HUES6 (cell line): ENCODE data around the gene PLA2G2F.
A peak's percentile ranks its signal among the peaks of the same experiment; 100 is the strongest.

ENCODE experiments used
- H3K27ac ChIP-seq: 2 replicates; pipeline ENCODE4 v1.7.0; 2013; ENCODE audit warnings: low read depth, mild to moderate bottlenecking, low read length, inconsistent platforms
- H3K27me3 ChIP-seq: 2 replicates; pipeline ENCODE4 v1.6.1; 2013; ENCODE audit warnings: low read length; ENCODE audit not compliant: control insufficient read depth, insufficient read depth
- H3K36me3 ChIP-seq: 2 replicates; pipeline ENCODE4 v1.6.1; 2013; ENCODE audit warnings: low read length; ENCODE audit not compliant: control insufficient read depth, insufficient read depth
- H3K4me1 ChIP-seq: 2 replicates; pipeline ENCODE4 v1.6.1; 2013; ENCODE audit warnings: low read length; ENCODE audit not compliant: control insufficient read depth, insufficient read depth
- H3K4me3 ChIP-seq: 2 replicates; pipeline ENCODE4 v1.5.1; 2013; ENCODE audit warnings: low read depth, low read length
- H3K9ac ChIP-seq: one replicate; pipeline ENCODE4 v1.6.1; 2013; ENCODE audit warnings: mild to moderate bottlenecking, low read length
- H3K9me3 ChIP-seq: 2 replicates; pipeline ENCODE4 v1.6.1; 2013; ENCODE audit warnings: low read depth, low read length; ENCODE audit not compliant: control insufficient read depth, insufficient read depth

Gene PLA2G2F

GRCh38 chr1:20178634-20179370, 39.7 kb downstream of the PLA2G2F start:
- Histone ChIP-seq H3K4me3 (no peak overlapping the region), H3K9me3 (peaks cover 6% of the 10 kb centered on the region; the same call in 1 of the 2 replicates), H3K36me3 (no peaks in the 10 kb centered on the region), H3K27me3 (peaks cover 15% of the 10 kb centered on the region), H3K4me1 (no peaks in the 10 kb centered on the region), H3K9ac (no peak overlapping the region), H3K27ac (no peak overlapping the region)

DNA sequence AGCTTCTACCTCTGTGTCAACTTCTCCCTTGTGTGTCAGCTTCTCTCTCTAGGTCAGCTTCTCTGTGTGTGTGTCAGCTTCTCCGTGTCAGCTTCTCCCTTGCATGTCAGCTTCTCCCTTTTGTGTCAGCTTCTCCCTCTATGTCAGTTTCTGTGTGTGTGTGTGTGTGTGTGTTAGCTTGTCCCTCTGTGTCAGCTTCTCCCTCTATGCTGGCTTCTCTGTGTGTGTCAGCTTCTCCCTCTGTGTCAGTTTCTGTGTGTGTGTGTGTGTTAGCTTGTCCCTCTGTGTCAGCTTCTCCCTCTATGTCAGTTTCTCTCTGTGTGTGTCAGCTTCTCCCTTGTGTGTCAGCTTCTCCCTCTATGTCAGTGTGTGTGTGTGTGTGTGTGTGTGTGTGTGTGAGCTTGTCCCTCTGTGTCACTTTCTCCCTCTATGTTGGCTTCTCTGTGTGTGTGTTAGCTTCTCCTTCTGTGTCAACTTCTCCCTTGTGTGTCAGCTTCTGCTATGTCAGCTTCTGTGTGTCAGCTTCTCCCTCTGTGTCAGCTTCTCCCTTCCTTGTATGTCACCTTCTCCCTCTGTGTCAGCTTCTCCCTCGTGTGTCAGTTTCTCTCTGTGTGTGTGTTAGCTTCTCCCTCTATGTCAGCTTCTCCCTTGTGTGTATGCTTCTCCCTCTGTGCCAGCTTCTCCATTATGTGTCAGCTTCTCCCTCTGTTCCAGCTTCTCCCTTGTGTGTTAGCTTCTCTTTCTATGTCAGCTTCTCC, 40.4 kb downstream of the PLA2G2F start:
- Histone ChIP-seq H3K9me3 (peaks cover 6% of the 10 kb centered on the region; the same call in 1 of the 2 replicates), H3K4me1 (peaks cover 3% of the 10 kb centered on the region; the same call in 1 of the 2 replicates), H3K9ac (no peak overlapping the region), H3K27ac (no peak overlapping the region), H3K4me3 (no peak overlapping the region), H3K27me3 (peaks cover 18% of the 10 kb centered on the region), H3K36me3 (no peaks in the 10 kb centered on the region)

- Histone ChIP-seq H3K27ac (no peak overlapping the region), H3K27me3 (peaks cover 25% of the 10 kb centered on the region), H3K9me3 (peaks cover 6% of the 10 kb centered on the region; the same call in 1 of the 2 replicates)
These were observed 41.2 kb downstream of the PLA2G2F start for GRCh38 chr1:20180129-20180843.

GRCh38 chr1:20180844-20181207, 41.7 kb downstream of the PLA2G2F start:
- no peak overlapping the region for H3K27ac ChIP-seq
- H3K36me3 ChIP-seq = no peaks in the 10 kb centered on the region
- H3K9me3 ChIP-seq = peaks cover 6% of the 10 kb centered on the region; the same call in 1 of the 2 replicates
- H3K4me3 ChIP-seq = no peak overlapping the region
- H3K9ac ChIP-seq = no peak overlapping the region
- peaks cover 29% of the 10 kb centered on the region for H3K27me3 ChIP-seq
- H3K4me1 ChIP-seq = peaks cover 11% of the 10 kb centered on the region; the same call in 1 of the 2 replicates

More at GRCh38 chr1:20180129-20180843, 41.2 kb downstream of the PLA2G2F start:
- H3K36me3 ChIP-seq = no peaks in the 10 kb centered on the region
- no peak overlapping the region for H3K4me3 ChIP-seq
- H3K9ac ChIP-seq = no peak overlapping the region
- peaks cover 7% of the 10 kb centered on the region; the same call in 1 of the 2 replicates for H3K4me1 ChIP-seq

DNA sequence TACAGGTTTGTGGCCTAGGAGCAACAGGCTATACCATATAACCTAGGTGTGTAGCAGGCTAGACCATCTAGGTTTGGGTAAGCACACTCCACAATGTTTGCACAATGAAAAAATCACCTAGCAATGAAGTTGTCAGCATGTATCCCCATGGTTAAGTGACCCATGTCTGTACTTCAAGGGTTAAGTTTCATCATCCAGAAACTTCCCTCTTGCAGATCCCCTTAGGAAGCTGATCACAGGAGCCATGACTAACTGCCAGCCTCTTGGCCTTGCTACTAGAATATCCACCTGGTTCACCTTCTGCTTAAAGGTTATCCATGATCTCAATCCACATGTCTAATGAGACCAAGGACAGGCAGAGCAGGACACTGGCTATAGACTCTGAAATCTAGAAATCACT, 43.3 kb downstream of the PLA2G2F start:
- peaks cover 6% of the 10 kb centered on the region; the same call in 1 of the 2 replicates for H3K9me3 ChIP-seq
- H3K36me3 ChIP-seq = no peaks in the 10 kb centered on the region
- no peak overlapping the region for H3K4me3 ChIP-seq
- H3K9ac ChIP-seq = no peak overlapping the region
- no peak overlapping the region for H3K27ac ChIP-seq
- H3K4me1 ChIP-seq = peaks cover 21% of the 10 kb centered on the region; the same call in 1 of the 2 replicates
- peaks cover 33% of the 10 kb centered on the region for H3K27me3 ChIP-seq

DNA sequence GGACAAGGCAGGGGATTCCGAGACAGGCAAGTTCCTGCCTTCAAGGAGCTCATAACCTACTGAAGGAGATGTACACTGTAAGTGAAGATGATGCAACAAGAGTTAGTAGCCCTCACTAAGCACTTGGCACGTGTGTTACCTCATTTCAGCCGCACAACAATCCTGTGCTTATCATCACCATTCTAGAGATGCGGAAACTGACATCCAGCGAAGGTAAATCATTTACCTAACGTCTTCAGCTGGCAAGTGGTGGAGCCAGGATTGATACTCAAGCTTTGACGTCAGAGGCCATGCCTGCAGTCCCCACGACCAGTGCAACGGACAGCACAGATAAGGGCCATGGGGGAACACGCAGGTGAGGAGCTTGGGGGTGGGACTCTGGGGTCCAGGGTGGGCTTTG, 43.9 kb downstream of the PLA2G2F start:
- Histone ChIP-seq H3K27me3 (peaks cover 34% of the 10 kb centered on the region), H3K27ac (no peak overlapping the region), H3K4me1 (peaks cover 21% of the 10 kb centered on the region; the same call in 1 of the 2 replicates), H3K9ac (no peak overlapping the region), H3K36me3 (no peaks in the 10 kb centered on the region), H3K9me3 (peaks cover 6% of the 10 kb centered on the region; the same call in 1 of the 2 replicates), H3K4me3 (no peak overlapping the region)

DNA sequence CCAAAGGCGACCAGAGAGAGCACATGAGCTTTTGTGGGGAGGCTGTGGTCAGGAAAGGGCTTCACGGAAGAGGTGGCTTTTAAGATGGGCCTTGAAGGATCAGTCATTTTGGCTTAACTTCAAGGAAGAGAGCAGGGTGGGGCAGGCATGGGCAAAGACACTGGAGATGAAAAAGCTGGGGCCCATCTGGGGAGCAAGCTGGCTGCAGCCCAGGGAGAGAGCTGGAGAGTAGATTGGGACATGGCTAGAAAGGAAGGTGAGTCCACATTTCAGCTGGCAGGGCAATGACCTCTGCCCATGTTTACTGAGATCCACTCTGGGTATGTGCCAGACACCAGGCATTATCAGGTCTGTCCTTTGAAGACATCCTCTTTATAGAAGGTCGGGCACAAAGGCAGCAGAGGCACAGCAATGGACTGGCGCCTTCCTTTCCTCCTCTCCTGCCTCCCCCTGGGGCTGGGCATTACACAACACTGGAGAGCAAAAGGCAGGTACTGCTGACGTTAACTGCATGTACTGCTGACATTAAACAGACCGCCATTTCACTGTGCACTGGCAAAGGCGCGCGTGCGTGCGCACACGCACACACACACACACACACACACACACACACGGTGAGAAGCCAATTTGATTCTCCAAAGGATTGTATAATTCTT, 44.6 kb downstream of the PLA2G2F start:
- no peaks in the 10 kb centered on the region for H3K36me3 ChIP-seq
- no peak overlapping the region for H3K27ac ChIP-seq
- H3K9ac ChIP-seq = no peak overlapping the region
- peaks cover 21% of the 10 kb centered on the region; the same call in 1 of the 2 replicates for H3K4me1 ChIP-seq
- peaks cover 37% of the 10 kb centered on the region for H3K27me3 ChIP-seq
- H3K4me3 ChIP-seq = no peak overlapping the region
- H3K9me3 ChIP-seq = peaks cover 6% of the 10 kb centered on the region; the same call in 1 of the 2 replicates

DNA sequence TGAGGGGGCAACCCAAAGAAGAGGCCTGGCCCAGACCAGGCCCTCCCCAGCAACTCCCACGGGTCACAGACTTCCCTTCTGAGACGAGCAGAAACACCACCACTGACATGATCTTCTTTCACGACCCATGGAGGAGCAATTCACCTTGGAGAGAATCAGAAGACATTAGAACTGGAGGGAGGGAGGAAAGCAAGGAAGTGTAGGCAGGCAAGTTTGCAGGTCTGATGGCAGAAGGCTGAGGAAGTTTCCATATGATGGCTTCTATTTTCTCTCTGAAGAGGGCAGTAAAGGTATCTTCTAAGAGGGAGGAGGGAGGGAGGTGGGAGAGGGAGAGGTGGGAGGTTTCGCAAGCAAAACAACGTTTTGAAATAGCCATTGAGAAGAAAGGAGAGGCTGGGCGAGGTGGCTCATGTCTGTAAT, 45.4 kb downstream of the PLA2G2F start:
- no peak overlapping the region for H3K27ac ChIP-seq
- H3K9me3 ChIP-seq = peaks cover 5% of the 10 kb centered on the region; the same call in 1 of the 2 replicates
- no peak overlapping the region for H3K4me3 ChIP-seq
- peaks cover 34% of the 10 kb centered on the region for H3K27me3 ChIP-seq
- no peak overlapping the region for H3K9ac ChIP-seq
- peaks cover 21% of the 10 kb centered on the region; the same call in 1 of the 2 replicates for H3K4me1 ChIP-seq
- H3K36me3 ChIP-seq = no peaks in the 10 kb centered on the region

- Histone ChIP-seq H3K27ac (no peak overlapping the region), H3K4me1 (peaks cover 21% of the 10 kb centered on the region; the same call in 1 of the 2 replicates), H3K9me3 (no peaks in the 10 kb centered on the region), H3K9ac (peak overlapping the region; percentile 77), H3K36me3 (no peaks in the 10 kb centered on the region), H3K4me3 (peak overlapping the region; percentile 76), H3K27me3 (peaks cover 29% of the 10 kb centered on the region)
These were observed 46.1 kb downstream of the PLA2G2F start for GRCh38 chr1:20184997-20185833.
